HepG2 (cell line): ENCODE results near the gene ICAM5. TPM values are rescaled to one million over a fixed set of nuclear protein-coding genes. Genes with fewer than 3 reads are reported as not detected.

Experiments
- ATAC-seq: fragments of 200-7000 bp; cut with Tn5 transposase; 3 replicates; pipeline ENCODE4 v1.9.1; 2020; ENCODE audit warnings: mild to moderate bottlenecking, moderate library complexity
- BruUV-seq: library from RNA; stranded (reverse); fragments of 400-500 nt; replicated peaks from 2 replicates; lab custom pipeline; 2021; lab: Mats Ljungman, UMichigan
- CTCF ChIA-PET: fragments of 300-600 bp; formaldehyde crosslinking; extraction: SDS; loops from one replicate; lab custom pipeline; 2021; ENCODE audit warnings: low total read pairs, inconsistent platforms, low intra/inter-chr PET ratio; lab: Yijun Ruan, JAX
- POLR2A ChIA-PET: fragments of 350-600 bp; sonication (Branson Sonifier 250); formaldehyde crosslinking; loops from one replicate; lab custom pipeline; 2020; ENCODE audit warnings: antibody characterized with exemption, inconsistent platforms; lab: Yijun Ruan, JAX
- DNase-seq: peaks from one replicate; pipeline ENCODE4 v3.0.0-alpha.2; 2015; ENCODE audit warnings: low spot score
- FAIRE-seq: peaks from 3 replicates; lab custom pipeline; 2011; peaks lifted over from hg19 to GRCh38; lab: Jason Lieb, UNC
- H2AFZ ChIP-seq: one replicate; pipeline ENCODE4 v1.6.1; 2011; ENCODE audit warnings: low read length, inconsistent platforms
- H3K27ac ChIP-seq: fragments of 300-600 bp; 3 replicates; pipeline ENCODE4 v1.8.0; 2011; ENCODE audit warnings: mixed run types, mild to moderate bottlenecking, mixed read lengths, low read length, inconsistent platforms; ENCODE audit not compliant: insufficient read depth; ENCODE audit errors: extremely low read length
- H3K27me3 ChIP-seq, 2 experiments: fragments of 200-600 bp in 1 of 2; 2 replicates in 1 of 2; 3 replicates in 1 of 2; pipeline versions ENCODE4 v1.6.0 to v1.8.0; 2011; ENCODE audit warnings: low read length in 2 of 2, mild to moderate bottlenecking in 2 of 2, moderate library complexity in 2 of 2, inconsistent platforms in 1 of 2; ENCODE audit not compliant: insufficient read depth in 2 of 2, control insufficient read depth in 1 of 2
- H3K36me3 ChIP-seq, 2 experiments: fragments of 200-600 bp in 1 of 2; replicated peaks in 1 of 2; 2 replicates in 1 of 2; 3 replicates in 1 of 2; pipeline versions ENCODE4 v1.5.1 to v1.8.0; 2011; ENCODE audit warnings: low read length in 2 of 2, inconsistent platforms in 1 of 2; ENCODE audit not compliant: insufficient read depth in 2 of 2, control insufficient read depth in 1 of 2
- H3K4me1 ChIP-seq: 2 replicates; pipeline ENCODE4 v1.5.1; 2012; ENCODE audit warnings: low read length, inconsistent platforms; ENCODE audit not compliant: insufficient read depth
- H3K4me2 ChIP-seq: 2 replicates; pipeline ENCODE4 v1.6.0; 2011; ENCODE audit warnings: low read depth, low read length, inconsistent platforms
- H3K4me3 ChIP-seq, 3 experiments: fragments of 200-600 bp in 1 of 3; sonication (generic), shearing (Covaris generic) in 1 of 3; replicated peaks in 1 of 3; 2 replicates each; pipeline ENCODE4 v1.5.1; 2011 to 2016; ENCODE audit warnings: low read length in 3 of 3, inconsistent platforms in 2 of 3, low read depth in 2 of 3, mild to moderate bottlenecking in 2 of 3, control low read depth in 1 of 3, mixed read lengths in 1 of 3; ENCODE audit not compliant: insufficient read depth in 1 of 3
- H3K79me2 ChIP-seq: one replicate; pipeline ENCODE4 v1.6.1; 2011; ENCODE audit warnings: low read length, inconsistent platforms; ENCODE audit not compliant: insufficient read depth
- H3K9ac ChIP-seq: 2 replicates; pipeline ENCODE4 v1.6.0; 2011; ENCODE audit warnings: mild to moderate bottlenecking, low read depth, low read length, inconsistent platforms; ENCODE audit not compliant: insufficient read depth
- H3K9me3 ChIP-seq: 2 replicates; pipeline ENCODE4 v1.5.1; 2012; ENCODE audit warnings: mild to moderate bottlenecking, low read length
- H4K20me1 ChIP-seq: 2 replicates; pipeline ENCODE4 v1.6.0; 2011; ENCODE audit warnings: inconsistent platforms, mild to moderate bottlenecking, low read length, moderate library complexity; ENCODE audit not compliant: insufficient read depth
- KIAA2018 ChIP-seq: sonication (generic); formaldehyde crosslinking; IDR thresholded peaks from 2 replicates; pipeline ENCODE4 v1.5.0; 2020; ENCODE audit warnings: mild to moderate bottlenecking, missing genetic modification reagents, borderline replicate concordance
- POLR2A ChIP-seq, 2 experiments: IDR thresholded peaks; 2 replicates each; pipeline ENCODE4 v1.6.1; 2011; ENCODE audit warnings: low read depth in 2 of 2, low read length in 2 of 2, mild to moderate bottlenecking in 1 of 2, moderate library complexity in 1 of 2; ENCODE audit not compliant: insufficient read depth in 1 of 2
- ZFP90 ChIP-seq: sonication (generic); formaldehyde crosslinking; IDR thresholded peaks from 2 replicates; pipeline ENCODE4 v1.8.0; 2022; ENCODE audit warnings: missing genetic modification reagents, mild to moderate bottlenecking, inconsistent platforms, borderline replicate concordance
- ZNF383 ChIP-seq: sonication (generic); formaldehyde crosslinking; IDR thresholded peaks from 2 replicates; pipeline ENCODE4 v1.4.0; 2020; ENCODE audit warnings: missing genetic modification reagents, mild to moderate bottlenecking, borderline replicate concordance
- ZNF773 ChIP-seq: sonication (generic); formaldehyde crosslinking; IDR thresholded peaks from 2 replicates; pipeline ENCODE4 v1.4.0; 2020; ENCODE audit warnings: missing genetic modification reagents, borderline replicate concordance
- WGBS: methylation state at CpG from one replicate; pipeline ENCODE4 v1.1.6; 2017; ENCODE audit warnings: low lambda C conversion rate; 5-methylcytosine and 5-hydroxymethylcytosine counted together
- in situ Hi-C: cut with HindIII; loops from 2 replicates; pipeline ENCODE4 v1.10.0; 2017; ENCODE audit warnings: low pct_unique_long_range_greater_than_20kb; ENCODE audit not compliant: extremely low pct_ligation_motif_present
- intact Hi-C: fragments of 100-400 bp; cut with micrococcal nuclease; formaldehyde crosslinking; loops from one replicate; pipeline ENCODE4 v1.10.0; 2022; ENCODE audit not compliant: unreplicated experiment
- polyA plus RNA-seq, 8 experiments: library from polyadenylated mRNA; depleted of rRNA in 3 of 8; stranded (reverse) in 7 of 8; unstranded in 1 of 8; fragments of >200 nt; fragmentation: Illumina TruSeq in 4 of 8; extraction: Trizol in 4 of 8; gene quantifications; 2 replicates each; pipeline versions ENCODE4 v1.2.1 to v1.2.3, GENCODE V29; 2011 to 2016; ENCODE audit warnings: low read depth in 4 of 8, missing spikeins in 1 of 8, mixed read lengths in 1 of 8; ENCODE audit not compliant: insufficient read depth in 1 of 8
- total RNA-seq, 5 experiments: library from RNA; depleted of rRNA; stranded (reverse); fragments of >200 nt; fragmentation: Illumina TruSeq; extraction: Trizol; gene quantifications; 2 replicates each; pipeline ENCODE4 v1.2.3, GENCODE V29; 2016; ENCODE audit warnings: low read depth in 1 of 5
- TF ChIP-seq, protein P1 (sequence below): fragments of 450-650 bp; IDR thresholded peaks from 2 replicates; pipeline ENCODE4 v1.6.1; 2016
- TF ChIP-seq, protein P2 (sequence below): sonication (generic); formaldehyde crosslinking; IDR thresholded peaks from 2 replicates; pipeline ENCODE4 v1.5.0; 2020; ENCODE audit warnings: missing genetic modification reagents

Gene ICAM5
- total and polyA plus RNA-seq, 2 of the 13 experiments (the other 11 are each of a cell fraction or from before 2014, with no cell fraction given) = 0.46 to 1.6 TPM

- H3K79me2 ChIP-seq = peaks cover 37% of the 10 kb centered on the region
- no peak overlapping the region for H2AFZ ChIP-seq
- peak overlapping the region; percentile 81 for H3K9ac ChIP-seq
- peak; percentile 8 for ATAC-seq
- no peaks in the 10 kb centered on the region for H3K9me3 ChIP-seq
- peaks cover 12% of the 10 kb centered on the region; the same call in 1 of the 2 replicates for H4K20me1 ChIP-seq
- WGBS = 0% methylated on average over 9 of the region's 44 CpGs
- intact Hi-C loops = loop anchor here (2.0 kb wide), 2 partner anchors 41 to 65 kb away; no protein-coding TSS in a partner anchor
- ChIA-PET POLR2A (interaction anchor here (0.5 to 6.9 kb wide), 25 partner anchors 9 to 502 kb away, joined by 3 to 79 read pairs (median 4); partner anchors contain the start of genes CDC37, FDX2, ICAM1 and ICAM4), CTCF (interaction anchor here (0.8 kb wide), 1 partner anchor 55 kb away, joined by 3 read pairs; no protein-coding TSS in a partner anchor)
- H3K27me3 ChIP-seq = peaks cover 0 to 3% of the 10 kb centered on the region in 2 experiments; a peak in 1 of 5 replicates
- H3K4me2 ChIP-seq = peak overlapping the region; percentile 98
- in situ Hi-C loops = no loop called here
- peaks cover 45% of the 10 kb centered on the region for H3K4me1 ChIP-seq
- H3K27ac ChIP-seq = peak overlapping the region; percentile 95
- no peak for FAIRE-seq
- peaks cover 13 to 20% of the 10 kb centered on the region in 2 experiments for H3K36me3 ChIP-seq
- DNase-seq = no peak
- H3K4me3 ChIP-seq = peak overlapping the region; percentile 77 to 89 (median 86)
- TSS peak; percentile 81 for BruUV-seq
- TF ChIP-seq ZFP90 (0 out of 2 replicates have a peak, but pooled peaks have one; percentile 3), ZNF773 (CRISPR knock-in tag) (no peak), POLR2A (IDR thresholded peaks at IDR 0.05; ENCODE audit: insufficient read depth in 1 of 2, low read depth in 2 of 2, low read length in 2 of 2) (no peak), ZNF383 (CRISPR knock-in tag) (no peak), KIAA2018 (CRISPR knock-in tag) (no peak)
- TF ChIP-seq, protein P1, sequence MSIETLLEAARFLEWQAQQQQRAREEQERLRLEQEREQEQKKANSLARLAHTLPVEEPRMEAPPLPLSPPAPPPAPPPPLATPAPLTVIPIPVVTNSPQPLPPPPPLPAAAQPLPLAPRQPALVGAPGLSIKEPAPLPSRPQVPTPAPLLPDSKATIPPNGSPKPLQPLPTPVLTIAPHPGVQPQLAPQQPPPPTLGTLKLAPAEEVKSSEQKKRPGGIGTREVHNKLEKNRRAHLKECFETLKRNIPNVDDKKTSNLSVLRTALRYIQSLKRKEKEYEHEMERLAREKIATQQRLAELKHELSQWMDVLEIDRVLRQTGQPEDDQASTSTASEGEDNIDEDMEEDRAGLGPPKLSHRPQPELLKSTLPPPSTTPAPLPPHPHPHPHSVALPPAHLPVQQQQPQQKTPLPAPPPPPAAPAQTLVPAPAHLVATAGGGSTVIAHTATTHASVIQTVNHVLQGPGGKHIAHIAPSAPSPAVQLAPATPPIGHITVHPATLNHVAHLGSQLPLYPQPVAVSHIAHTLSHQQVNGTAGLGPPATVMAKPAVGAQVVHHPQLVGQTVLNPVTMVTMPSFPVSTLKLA = no peak
- TF ChIP-seq, protein P2, sequence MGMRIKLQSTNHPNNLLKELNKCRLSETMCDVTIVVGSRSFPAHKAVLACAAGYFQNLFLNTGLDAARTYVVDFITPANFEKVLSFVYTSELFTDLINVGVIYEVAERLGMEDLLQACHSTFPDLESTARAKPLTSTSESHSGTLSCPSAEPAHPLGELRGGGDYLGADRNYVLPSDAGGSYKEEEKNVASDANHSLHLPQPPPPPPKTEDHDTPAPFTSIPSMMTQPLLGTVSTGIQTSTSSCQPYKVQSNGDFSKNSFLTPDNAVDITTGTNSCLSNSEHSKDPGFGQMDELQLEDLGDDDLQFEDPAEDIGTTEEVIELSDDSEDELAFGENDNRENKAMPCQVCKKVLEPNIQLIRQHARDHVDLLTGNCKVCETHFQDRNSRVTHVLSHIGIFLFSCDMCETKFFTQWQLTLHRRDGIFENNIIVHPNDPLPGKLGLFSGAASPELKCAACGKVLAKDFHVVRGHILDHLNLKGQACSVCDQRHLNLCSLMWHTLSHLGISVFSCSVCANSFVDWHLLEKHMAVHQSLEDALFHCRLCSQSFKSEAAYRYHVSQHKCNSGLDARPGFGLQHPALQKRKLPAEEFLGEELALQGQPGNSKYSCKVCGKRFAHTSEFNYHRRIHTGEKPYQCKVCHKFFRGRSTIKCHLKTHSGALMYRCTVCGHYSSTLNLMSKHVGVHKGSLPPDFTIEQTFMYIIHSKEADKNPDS = 0 out of 2 replicates have a peak, but pooled peaks have one; percentile 5
These were observed 44.2 kb downstream of the ICAM5 start for GRCh38 chr19:10333758-10334587.
